T-cell (primary cell): ENCODE measurements around the gene CSNK2B. TPM values are rescaled to one million over a fixed set of nuclear protein-coding genes. Genes with fewer than 3 reads are reported as not detected.
A peak's percentile ranks its signal among the peaks of the same experiment; 100 is the strongest.

Experiments used
- ATAC-seq, 4 experiments: fragments of 200-7000 bp in 3 of 4; fragments of 150-1000 bp in 1 of 4; cut with Tn5 transposase; replicated peaks in 1 of 4; 1 replicate in 3 of 4; 2 replicates in 1 of 4; pipeline ENCODE4 v1.10.0; 2021; ENCODE audit warnings: moderate library complexity in 3 of 4, mild to moderate bottlenecking in 2 of 4, moderate number of reproducible peaks in 1 of 4
- CTCF ChIA-PET, 2 donors: fragments of 300-600 bp; sonication (Branson Sonifier 250); formaldehyde crosslinking; loops; one replicate each; lab custom pipeline; 2022; ENCODE audit warnings: antibody characterized with exemption in 2 of 2; lab: Charles Lee
- POLR2A ChIA-PET, 2 donors: fragments of 300-600 bp; sonication (Branson Sonifier 250); formaldehyde crosslinking; loops; one replicate each; lab custom pipeline; 2022; ENCODE audit warnings: antibody characterized with exemption in 2 of 2; lab: Charles Lee
- DNase-seq, 35 experiments: peaks; one replicate each; pipeline versions ENCODE4 v3.0.0 to v3.0.0-alpha.2; 2013 to 2023
- H3K27ac ChIP-seq: one replicate; pipeline ENCODE4 v1.5.1; 2013; ENCODE audit warnings: low read length
- H3K27me3 ChIP-seq, 2 experiments: replicated peaks in 1 of 2; 1 replicate in 1 of 2; 2 replicates in 1 of 2; pipeline versions ENCODE4 v1.6.1 to v1.7.0; 2013; ENCODE audit warnings: low read length in 1 of 2, mixed read lengths in 1 of 2; ENCODE audit not compliant: control insufficient read depth in 2 of 2, insufficient read depth in 2 of 2; ENCODE audit errors: extremely low read depth in 1 of 2
- H3K36me3 ChIP-seq, 2 donors: 1 replicate in 1 of 2; 2 replicates in 1 of 2; pipeline versions ENCODE4 v1.6.1 to v1.7.0; 2013; ENCODE audit warnings: low read length in 1 of 2; ENCODE audit not compliant: control insufficient read depth in 2 of 2, insufficient read depth in 1 of 2; ENCODE audit errors: extremely low read depth in 1 of 2
- H3K4me1 ChIP-seq, 2 experiments: 1 replicate in 1 of 2; 2 replicates in 1 of 2; pipeline versions ENCODE4 v1.6.1 to v1.7.0; 2013; ENCODE audit warnings: low read length in 2 of 2, mixed read lengths in 1 of 2; ENCODE audit not compliant: insufficient read depth in 2 of 2, control insufficient read depth in 1 of 2; ENCODE audit errors: extremely low read depth in 1 of 2
- H3K4me3 ChIP-seq, 2 donors: 1 replicate in 1 of 2; 2 replicates in 1 of 2; pipeline versions ENCODE4 v1.5.1 to v1.7.0; 2013; ENCODE audit warnings: mild to moderate bottlenecking in 2 of 2, low read length in 1 of 2, moderate library complexity in 1 of 2; ENCODE audit not compliant: control insufficient read depth in 1 of 2; ENCODE audit errors: extremely low read depth in 1 of 2
- H3K9me3 ChIP-seq: 2 replicates; pipeline ENCODE4 v1.7.0; 2013
- H3K27ac Mint-ChIP-seq, 2 donors: one replicate each; pipeline ENCODE4 v1.8.0; 2020 to 2021; ENCODE audit warnings: mild to moderate bottlenecking in 2 of 2, mixed read lengths in 2 of 2
- H3K27me3 Mint-ChIP-seq, 2 donors: one replicate each; pipeline ENCODE4 v1.8.0; 2021 to 2022; ENCODE audit warnings: mixed read lengths in 2 of 2
- H3K36me3 Mint-ChIP-seq: one replicate; pipeline ENCODE4 v1.8.0; 2021; ENCODE audit warnings: mixed read lengths
- H3K4me1 Mint-ChIP-seq, 3 donors: one replicate each; pipeline ENCODE4 v1.8.0; 2020 to 2022; ENCODE audit warnings: mixed read lengths in 3 of 3, mild to moderate bottlenecking in 1 of 3
- H3K4me3 Mint-ChIP-seq, 3 donors: one replicate each; pipeline ENCODE4 v1.8.0; 2020 to 2022; ENCODE audit warnings: mild to moderate bottlenecking in 3 of 3, mixed read lengths in 3 of 3, moderate library complexity in 3 of 3
- H3K9me3 Mint-ChIP-seq, 3 donors: one replicate each; pipeline ENCODE4 v1.8.0; 2020 to 2022; ENCODE audit warnings: mixed read lengths in 3 of 3
- WGBS: methylation state at CpG from one replicate; pipeline ENCODE4 v1.1.5; 2013; ENCODE audit warnings: missing lambda C conversion rate; ENCODE audit not compliant: insufficient coverage; 5-methylcytosine and 5-hydroxymethylcytosine counted together
- total RNA-seq, 35 experiments: library from RNA in 6 of 35; stranded (reverse) in 6 of 35; fragments of 120-200 nt in 1 of 35; gene quantifications; one replicate each; pipeline versions ENCODE4 v1.2.1 to v1.2.4 and lab custom pipeline; 2013 to 2026

Gene CSNK2B
- total RNA-seq, 5 donors from 2014 or later (not counting 1 experiment from before 2014, with no cell fraction given) = 98.4 to 129 (median 126) TPM

DNA sequence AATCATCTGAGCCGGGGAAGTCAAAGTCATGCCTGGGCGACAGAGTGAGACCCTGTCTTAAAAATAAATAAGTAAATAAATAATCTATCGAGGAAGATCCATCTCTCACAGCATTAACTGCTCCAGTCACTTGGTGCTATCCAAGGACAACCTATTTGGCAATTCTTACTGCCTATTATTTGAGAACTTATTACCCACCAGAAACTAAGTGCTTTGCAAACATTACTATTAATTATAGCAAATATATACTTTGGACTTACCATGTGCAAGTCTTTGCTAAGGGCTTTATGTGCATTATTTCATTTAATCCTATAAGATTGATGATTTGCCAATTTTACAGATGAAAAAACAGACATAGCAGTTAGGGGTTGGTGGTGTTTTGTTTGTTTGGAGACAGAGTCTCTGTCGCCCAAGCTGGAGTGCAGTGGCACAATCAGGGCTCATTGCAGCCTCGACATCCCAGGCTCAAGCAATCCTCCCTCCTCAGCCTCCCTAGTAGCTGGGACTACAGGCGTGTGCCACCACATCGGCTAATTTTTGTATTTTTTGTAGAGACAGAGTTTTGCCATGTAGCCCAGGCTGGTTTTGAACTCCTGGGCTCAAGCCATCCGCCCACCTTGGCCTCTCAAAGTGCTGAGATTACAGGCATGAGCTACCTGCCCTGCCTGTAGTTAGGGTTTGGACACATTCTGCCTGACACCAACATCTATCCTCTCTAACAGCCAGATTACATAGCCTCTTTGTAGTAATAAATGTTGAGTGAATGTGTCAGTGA, 11.1 kb upstream of the CSNK2B start:
- Histone ChIP-seq H3K4me3 (no peak overlapping the region), H3K27me3 (no peaks in the 10 kb centered on the region), H3K4me1 (peaks cover 24 to 54% of the 10 kb centered on the region in 2 experiments), H3K36me3 (peaks cover under 1 to 39% of the 10 kb centered on the region in 2 donors), H3K27ac (no peak overlapping the region), H3K9me3 (no peaks in the 10 kb centered on the region)
- H3K4me3 Mint-ChIP-seq = no peak overlapping the region
- H3K27me3 Mint-ChIP-seq = no peaks in the 10 kb centered on the region
- CTCF ChIA-PET = interaction anchor here in 1 of 2 donors (0.7 kb wide), 1 partner anchor 22 kb away, joined by 4 read pairs; no protein-coding TSS in a partner anchor
- peak overlapping the region in 1 of 2 donors; percentile 16 for H3K27ac Mint-ChIP-seq
- POLR2A ChIA-PET = interaction anchor here in 1 of 2 donors (1.9 kb wide), 1 partner anchor 9 kb away, joined by 6 read pairs; no protein-coding TSS in a partner anchor
- H3K4me1 Mint-ChIP-seq = peaks cover 57 to 69% (median 69%) of the 10 kb centered on the region in 3 donors
- DNase-seq (no peak), ATAC-seq (no peak)
- H3K9me3 Mint-ChIP-seq = no peaks in the 10 kb centered on the region
- WGBS = no CpG with 5 or more reads among the region's 8 CpGs
- H3K36me3 Mint-ChIP-seq = peaks cover 7% of the 10 kb centered on the region

DNA sequence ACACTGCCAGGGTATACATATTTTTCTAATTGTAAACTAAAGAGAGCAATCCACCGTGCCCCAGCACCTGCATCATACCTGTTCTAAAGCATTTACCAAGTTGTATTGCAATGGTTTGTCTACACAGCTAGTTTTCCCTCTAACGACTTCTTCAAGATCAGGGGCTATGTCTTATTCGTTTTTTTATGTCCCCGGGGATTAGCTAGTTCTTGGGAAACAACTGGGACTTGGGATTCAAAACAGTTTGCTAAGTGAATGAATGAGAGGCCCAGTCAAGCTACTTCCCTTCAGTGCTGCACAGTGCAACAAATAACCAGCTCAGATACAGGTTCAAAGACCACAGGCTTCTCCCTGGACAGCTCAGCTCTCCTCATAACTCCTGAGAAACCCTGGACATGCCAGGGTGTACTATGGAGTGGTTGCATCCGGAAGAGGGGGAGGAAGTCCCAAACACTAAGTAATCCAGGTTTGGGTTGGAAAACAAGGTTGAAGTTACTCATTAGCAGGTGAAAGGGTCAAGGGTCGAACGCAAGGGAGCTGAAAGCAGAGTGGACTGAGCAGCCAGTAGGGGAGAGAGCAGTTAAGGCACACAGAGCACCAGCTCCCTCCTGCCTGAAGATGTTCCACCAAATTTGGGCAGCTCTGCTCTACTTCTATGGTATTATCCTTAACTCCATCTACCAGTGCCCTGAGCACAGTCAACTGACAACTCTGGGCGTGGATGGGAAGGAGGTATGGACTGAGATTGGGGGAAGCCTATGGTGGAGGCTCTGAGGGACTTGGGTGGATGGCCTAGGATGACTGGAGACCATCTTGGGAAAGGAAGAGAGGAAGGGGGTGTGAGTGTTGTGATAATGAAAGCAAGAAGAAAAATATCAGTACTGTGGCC, 10.3 kb upstream of the CSNK2B start, which contains the start of gene APOM:
Gene APOM, plus strand, starts transcription at position 546 of the 889 bp plus-strand sequence. Its CDS starts 73 bp downstream, at position 619.
- ChIA-PET CTCF (interaction anchor here in 1 of 2 donors (0.6 kb wide), 1 partner anchor 49 kb away, joined by 4 read pairs; no protein-coding TSS in a partner anchor), POLR2A (interaction anchor here in 1 of 2 donors (0.7 to 1.9 kb wide), 2 partner anchors 8 to 62 kb away, joined by 6 to 8 read pairs; no protein-coding TSS in a partner anchor)
- Mint-ChIP-seq H3K36me3 (peaks cover 7% of the 10 kb centered on the region), H3K4me3 (peak within 1 kb of the TSS in 1 of 3 donors; percentile 44), H3K27me3 (no peaks in the 10 kb centered on the region), H3K9me3 (no peaks in the 10 kb centered on the region), H3K4me1 (peaks cover 57 to 71% (median 67%) of the 10 kb centered on the region in 3 donors), H3K27ac (peak within 1 kb of the TSS; percentile 52 to 60)
- ATAC-seq = no peak
- H3K36me3 ChIP-seq = peaks cover 0 to 34% of the 10 kb centered on the region in 2 donors
- no peak within 1 kb of the TSS for H3K4me3 ChIP-seq
- no peak for DNase-seq
- no peak within 1 kb of the TSS for H3K27ac ChIP-seq
- H3K27me3 ChIP-seq = no peaks in the 10 kb centered on the region
- 100% methylated on average over 3 of the region's 8 CpGs for WGBS
- peaks cover 20 to 59% of the 10 kb centered on the region in 2 experiments for H3K4me1 ChIP-seq
- H3K9me3 ChIP-seq = no peaks in the 10 kb centered on the region

DNA sequence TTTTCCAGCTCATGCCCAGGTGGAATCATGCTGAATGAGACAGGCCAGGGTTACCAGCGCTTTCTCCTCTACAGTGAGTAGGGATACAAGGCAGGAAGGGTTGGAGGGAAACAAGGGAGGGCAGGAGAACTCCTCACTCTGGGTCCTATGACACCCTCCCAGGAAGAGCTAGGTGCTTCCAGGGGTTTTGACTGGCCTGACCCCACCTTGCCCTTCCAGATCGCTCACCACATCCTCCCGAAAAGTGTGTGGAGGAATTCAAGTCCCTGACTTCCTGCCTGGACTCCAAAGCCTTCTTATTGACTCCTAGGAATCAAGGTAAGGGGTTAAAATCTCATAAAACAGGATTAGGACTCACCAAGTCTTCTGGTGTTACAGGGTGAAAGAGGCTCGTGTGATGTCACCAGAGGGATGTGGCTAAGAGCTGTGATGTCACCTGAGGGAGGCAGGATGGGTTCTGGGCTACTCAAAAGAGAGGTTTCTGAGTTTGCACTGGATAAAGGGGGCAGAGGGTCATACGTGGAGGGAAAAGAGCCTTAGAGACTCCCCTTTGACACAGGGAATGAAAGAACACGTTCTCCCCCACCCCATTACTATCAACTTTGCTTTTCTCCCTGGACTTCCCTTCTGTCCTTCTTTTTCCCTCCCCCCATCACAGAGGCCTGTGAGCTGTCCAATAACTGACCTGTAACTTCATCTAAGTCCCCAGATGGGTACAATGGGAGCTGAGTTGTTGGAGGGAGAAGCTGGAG, 8.3 kb upstream of the CSNK2B start:
- Mint-ChIP-seq H3K36me3 (peaks cover 10% of the 10 kb centered on the region), H3K4me1 (peaks cover 57 to 71% (median 60%) of the 10 kb centered on the region in 3 donors), H3K27me3 (no peaks in the 10 kb centered on the region), H3K27ac (peak overlapping the region; percentile 76 to 91), H3K9me3 (no peaks in the 10 kb centered on the region), H3K4me3 (peak overlapping the region; percentile 89 to 92 (median 90))
- WGBS = 78% methylated on average over 1 of the region's 6 CpGs
- ChIA-PET CTCF (interaction anchor here in 1 of 2 donors (0.6 kb wide), 1 partner anchor 173 kb away, joined by 10 read pairs; no protein-coding TSS in a partner anchor), POLR2A (no interaction called here)
- DNase-seq = peak in 10 of 35 experiments; percentile 17 to 48 (median 30)
- Histone ChIP-seq H3K27ac (peak overlapping the region; percentile 44), H3K4me3 (no peak overlapping the region), H3K9me3 (no peaks in the 10 kb centered on the region), H3K4me1 (peaks cover 15 to 64% of the 10 kb centered on the region in 2 experiments), H3K27me3 (no peaks in the 10 kb centered on the region), H3K36me3 (peaks cover 0 to 37% of the 10 kb centered on the region in 2 donors)
- no peak for ATAC-seq

DNA sequence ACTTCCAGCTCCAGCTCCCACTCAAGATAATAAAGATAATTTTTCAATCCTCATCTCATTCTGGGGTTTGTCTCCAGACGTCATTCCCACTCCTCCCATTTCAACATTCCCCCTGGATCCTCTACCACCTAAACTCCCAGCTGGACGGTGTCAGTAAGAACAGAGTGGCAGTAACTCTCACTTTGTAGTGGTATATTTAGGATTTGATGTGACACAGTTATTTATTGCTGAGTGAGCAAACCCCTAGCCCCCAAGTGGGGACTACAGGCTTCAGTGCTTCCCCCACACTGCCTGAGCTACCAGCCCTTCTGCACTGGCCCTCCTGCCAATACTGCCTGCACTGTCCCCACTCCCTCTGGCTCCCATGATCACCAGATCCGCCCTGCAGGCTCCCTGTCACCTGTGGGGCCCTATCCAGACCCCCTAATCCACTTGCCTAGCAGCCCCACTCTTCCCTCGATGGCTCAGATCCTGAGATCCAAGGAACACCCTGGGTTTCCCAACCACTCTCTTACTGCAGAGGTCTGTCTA, 7.7 kb upstream of the CSNK2B start:
- DNase-seq = no peak
- no peaks in the 10 kb centered on the region for H3K27me3 ChIP-seq
- no peaks in the 10 kb centered on the region for H3K9me3 ChIP-seq
- H3K4me3 Mint-ChIP-seq = peak overlapping the region; percentile 89 to 92 (median 90)
- no peaks in the 10 kb centered on the region for H3K9me3 Mint-ChIP-seq
- H3K27me3 Mint-ChIP-seq = no peaks in the 10 kb centered on the region
- H3K27ac ChIP-seq = no peak overlapping the region
- peaks cover 60 to 70% (median 60%) of the 10 kb centered on the region in 3 donors for H3K4me1 Mint-ChIP-seq
- ChIA-PET POLR2A (interaction anchor here in 1 of 2 donors (0.7 kb wide), 1 partner anchor 307 kb away, joined by 4 read pairs; no protein-coding TSS in a partner anchor), CTCF (interaction anchor here in 1 of 2 donors (0.6 to 0.7 kb wide), 3 partner anchors 14 to 1002 kb away, joined by 3 to 10 read pairs (median 6); no protein-coding TSS in a partner anchor)
- ATAC-seq = no peak
- H3K27ac Mint-ChIP-seq = peak overlapping the region; percentile 76 to 91
- H3K36me3 ChIP-seq = peaks cover 0 to 41% of the 10 kb centered on the region in 2 donors
- peaks cover 16 to 64% of the 10 kb centered on the region in 2 experiments for H3K4me1 ChIP-seq
- no peak overlapping the region for H3K4me3 ChIP-seq
- H3K36me3 Mint-ChIP-seq = peaks cover 11% of the 10 kb centered on the region
- 85% methylated on average over 2 of the region's 4 CpGs for WGBS

GRCh38 chr6:31658983-31659648, 6.8 kb upstream of the CSNK2B start:
- Mint-ChIP-seq H3K4me1 (peaks cover 65 to 79% (median 69%) of the 10 kb centered on the region in 3 donors), H3K9me3 (no peaks in the 10 kb centered on the region), H3K27ac (peak overlapping the region; percentile 90 to 91), H3K27me3 (no peaks in the 10 kb centered on the region), H3K4me3 (peak overlapping the region; percentile 89 to 92 (median 90)), H3K36me3 (peaks cover 17% of the 10 kb centered on the region)
- POLR2A ChIA-PET = interaction anchor here (0.6 to 0.7 kb wide), 2 partner anchors 126 to 307 kb away, joined by 4 to 6 read pairs; no protein-coding TSS in a partner anchor
- peaks cover 0 to 45% of the 10 kb centered on the region in 2 donors for H3K36me3 ChIP-seq
- no peaks in the 10 kb centered on the region for H3K27me3 ChIP-seq
- peak overlapping the region; percentile 73 for H3K27ac ChIP-seq
- H3K4me3 ChIP-seq = peak overlapping the region; percentile 73 to 82
- no peak for DNase-seq
- H3K9me3 ChIP-seq = no peaks in the 10 kb centered on the region
- peaks cover 18 to 66% of the 10 kb centered on the region in 2 experiments for H3K4me1 ChIP-seq
- CTCF ChIA-PET = interaction anchor here in 1 of 2 donors (0.7 kb wide), 2 partner anchors 13 to 1003 kb away, joined by 3 to 6 read pairs; no protein-coding TSS in a partner anchor
- 91% methylated on average over 11 of the region's 13 CpGs for WGBS
- ATAC-seq = no peak
